Occipital lobe (tissue), 2 donors: Measurements from ENCODE around the gene TUBA3E. TPM values are rescaled to one million over a fixed set of nuclear protein-coding genes. Genes with fewer than 3 reads are reported as not detected.
"Not testable (repeated sequence)": the region's sequence is repeated elsewhere in the genome, so short reads cannot be mapped to it uniquely, and the experiment has no call there.

ENCODE experiments used
- DNase-seq: peaks from one replicate; lab custom pipeline; 2025; lab: John Stamatoyannopoulos, UW
- total RNA-seq: library from RNA; depleted of rRNA; stranded (reverse); fragments of >200 nt; gene quantifications from one replicate; pipeline ENCODE4 v1.2.3, GENCODE V29; 2014

Gene TUBA3E
- total RNA-seq, 1 donor from 2014 or later = not detected

GRCh38 chr2:130145006-130145414, 53.2 kb downstream of the TUBA3E start, which contains the start of gene CCDC74B:
Gene CCDC74B (minus strand): TSS chr2:130145112. CDS start chr2:130144996, 116 bp downstream.
- DNase-seq = not testable (repeated sequence)

DNA sequence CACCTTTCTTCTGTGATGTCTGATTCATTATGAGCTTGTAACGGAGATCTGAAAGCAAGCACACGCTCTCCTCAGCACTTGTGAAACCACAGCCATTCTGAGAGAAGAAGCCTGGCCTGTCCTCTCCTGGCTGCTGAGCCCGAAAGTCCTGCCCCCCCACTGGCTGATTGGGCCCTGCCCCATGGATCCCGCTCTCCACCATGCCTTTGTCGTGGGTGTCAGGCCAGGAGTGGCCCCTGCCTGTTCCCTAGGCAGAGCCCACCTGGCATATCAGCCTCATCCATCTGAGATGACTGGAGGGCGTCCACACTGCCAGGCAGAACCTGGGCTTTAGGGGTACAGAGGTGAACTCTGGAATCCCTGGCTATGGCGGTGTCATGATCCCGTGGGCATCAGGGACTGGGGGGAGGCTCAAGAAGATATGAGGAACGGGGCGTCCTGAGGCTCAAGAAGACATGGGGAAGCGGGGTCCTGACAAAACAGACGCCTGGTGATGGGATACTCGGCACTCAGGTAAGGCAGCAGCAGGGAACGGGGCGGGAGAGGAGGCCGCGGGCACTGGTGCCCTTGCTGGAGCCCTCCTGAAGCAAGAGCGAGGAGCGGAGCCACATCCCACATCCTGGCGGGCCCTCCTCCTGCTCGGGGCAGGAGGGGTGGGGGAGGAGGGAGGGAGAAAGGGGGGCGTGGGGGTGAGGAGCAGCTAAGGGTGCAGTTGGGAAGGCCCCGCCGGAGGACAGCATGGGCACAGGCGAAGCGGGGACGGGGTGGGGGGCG, 54.8 kb downstream of the TUBA3E start:
- not testable (repeated sequence) for DNase-seq

- DNase-seq = not testable (repeated sequence)
These were observed 55.6 kb downstream of the TUBA3E start for GRCh38 chr2:130142396-130143265.

Other genes starting within 250 kb of the TUBA3E start
- 0.78 TPM for gene RAB6C, start 218.8 kb downstream of the TUBA3E start, total RNA-seq
- gene POTEF, start 69.2 kb downstream of the TUBA3E start, total RNA-seq = not detected
- 3.6 TPM for gene CCDC74B, start 53.3 kb downstream of the TUBA3E start, total RNA-seq
- gene SMPD4, start 16.8 kb downstream of the TUBA3E start, total RNA-seq = 8.4 TPM
- 73.9 TPM for gene MZT2B, start 16.2 kb downstream of the TUBA3E start, total RNA-seq
- gene IMP4, start 144.5 kb upstream of the TUBA3E start, total RNA-seq = 36.7 TPM
- gene PTPN18, start 157.6 kb upstream of the TUBA3E start, total RNA-seq = 16.7 TPM